HG03354 (cell line): ENCODE measurements around the gene HTRA3.

ENCODE experiments used
- ATAC-seq: cut with Tn5 transposase; IDR thresholded peaks from one replicate; pipeline ENCODE4 v1.9.1; 2021; ENCODE audit warnings: mild to moderate bottlenecking; ENCODE audit not compliant: unreplicated experiment, poor library complexity, severe bottlenecking

Gene HTRA3

GRCh38 chr4:8278009-8278395 is 8.4 kb downstream of the HTRA3 start:
- no peak for ATAC-seq

GRCh38 chr4:8278421-8279287 is 9.1 kb downstream of the HTRA3 start:
- no peak for ATAC-seq

GRCh38 chr4:8279321-8280157 is 10.0 kb downstream of the HTRA3 start:
- no peak for ATAC-seq

GRCh38 chr4:8280158-8280875 is 10.8 kb downstream of the HTRA3 start:
- ATAC-seq: no peak

- ATAC-seq: no peak
Observed at GRCh38 chr4:8280876-8281440, 11.4 kb downstream of the HTRA3 start.

- ATAC-seq: no peak
Observed at GRCh38 chr4:8281519-8282133, 12.1 kb downstream of the HTRA3 start.

- no peak for ATAC-seq
Observed at GRCh38 chr4:8282134-8282641, 12.6 kb downstream of the HTRA3 start.

GRCh38 chr4:8282742-8283141 is 13.2 kb downstream of the HTRA3 start:
- no peak for ATAC-seq

GRCh38 chr4:8283161-8283560 is 13.6 kb downstream of the HTRA3 start:
- no peak for ATAC-seq

- no peak for ATAC-seq
Observed at GRCh38 chr4:8283631-8284121, 14.1 kb downstream of the HTRA3 start.

GRCh38 chr4:8284391-8284790 is 14.8 kb downstream of the HTRA3 start:
- ATAC-seq: no peak

GRCh38 chr4:8285143-8285975 is 15.8 kb downstream of the HTRA3 start:
- ATAC-seq: no peak

- ATAC-seq: no peak
Observed at GRCh38 chr4:8285976-8286718, 16.6 kb downstream of the HTRA3 start.

- ATAC-seq: no peak
Observed at GRCh38 chr4:8286719-8287342, 17.3 kb downstream of the HTRA3 start.

- ATAC-seq: no peak
Observed at GRCh38 chr4:8287343-8288280, 18.1 kb downstream of the HTRA3 start.

- ATAC-seq: no peak
Observed at GRCh38 chr4:8289151-8289750, 19.7 kb downstream of the HTRA3 start.
